Superior temporal gyrus (tissue), 1 donor: ENCODE data around the gene TMEM179.

ENCODE experiments used
- DNase-seq: peaks from one replicate; pipeline ENCODE4 v3.0.0-alpha.2; 2016; ENCODE audit errors: extremely low spot score

The TMEM179 gene

GRCh38 chr14:104569435-104569834 is 35.1 kb downstream of the TMEM179 start:
- DNase-seq = no peak

GRCh38 chr14:104568620-104569019 is 36.0 kb downstream of the TMEM179 start:
- DNase-seq = no peak

- no peak for DNase-seq
Measured at GRCh38 chr14:104567957-104568225, 36.7 kb downstream of the TMEM179 start.

GRCh38 chr14:104567141-104567956 is 37.2 kb downstream of the TMEM179 start:
- no peak for DNase-seq

- DNase-seq = no peak
Measured at GRCh38 chr14:104564744-104565679, 39.6 kb downstream of the TMEM179 start.

GRCh38 chr14:104563742-104564615 is 40.6 kb downstream of the TMEM179 start:
- DNase-seq = peak; percentile 74

GRCh38 chr14:104563191-104563741 is 41.3 kb downstream of the TMEM179 start:
- no peak for DNase-seq

- no peak for DNase-seq
Measured at GRCh38 chr14:104562606-104563005, 42.0 kb downstream of the TMEM179 start.

GRCh38 chr14:104561632-104562495 is 42.7 kb downstream of the TMEM179 start:
- DNase-seq = no peak

GRCh38 chr14:104561124-104561557 is 43.4 kb downstream of the TMEM179 start:
- DNase-seq = no peak

GRCh38 chr14:104560586-104560945 is 44.0 kb downstream of the TMEM179 start:
- no peak for DNase-seq

- no peak for DNase-seq
Measured at GRCh38 chr14:104559804-104560585, 44.6 kb downstream of the TMEM179 start.

GRCh38 chr14:104559028-104559803 is 45.4 kb downstream of the TMEM179 start:
- no peak for DNase-seq

- no peak for DNase-seq
Measured at GRCh38 chr14:104558231-104559027, 46.1 kb downstream of the TMEM179 start.

GRCh38 chr14:104557766-104558165 is 46.8 kb downstream of the TMEM179 start:
- no peak for DNase-seq

GRCh38 chr14:104557086-104557485 is 47.5 kb downstream of the TMEM179 start:
- DNase-seq = no peak

- no peak for DNase-seq
Measured at GRCh38 chr14:104556256-104557021, 48.1 kb downstream of the TMEM179 start.
